AG10803 (cell line): Measurements from ENCODE around the gene ZNF396.

Experiments used
- DNase-seq: peaks from one replicate; pipeline ENCODE4 v3.0.0; 2010; ENCODE audit warnings: low read depth
- H3K4me3 ChIP-seq: 2 replicates; pipeline ENCODE4 v1.5.1; 2011; ENCODE audit warnings: mild to moderate bottlenecking, low read length, control low read depth
- TF ChIP-seq, protein P1 (sequence below): conservative IDR thresholded peaks from 2 replicates; pipeline ENCODE4 v1.5.1; 2011; ENCODE audit warnings: mild to moderate bottlenecking, low read length, control low read depth, inconsistent platforms

ZNF396 gene

GRCh38 chr18:35376742-35377695 lies at the start of gene ZNF396:
TSS of gene ZNF396 (minus strand) at chr18:35377337. CDS start at chr18:35374292, 3,045 bp downstream.
- DNase-seq, result peak; percentile 62
- TF ChIP-seq, protein P1, sequence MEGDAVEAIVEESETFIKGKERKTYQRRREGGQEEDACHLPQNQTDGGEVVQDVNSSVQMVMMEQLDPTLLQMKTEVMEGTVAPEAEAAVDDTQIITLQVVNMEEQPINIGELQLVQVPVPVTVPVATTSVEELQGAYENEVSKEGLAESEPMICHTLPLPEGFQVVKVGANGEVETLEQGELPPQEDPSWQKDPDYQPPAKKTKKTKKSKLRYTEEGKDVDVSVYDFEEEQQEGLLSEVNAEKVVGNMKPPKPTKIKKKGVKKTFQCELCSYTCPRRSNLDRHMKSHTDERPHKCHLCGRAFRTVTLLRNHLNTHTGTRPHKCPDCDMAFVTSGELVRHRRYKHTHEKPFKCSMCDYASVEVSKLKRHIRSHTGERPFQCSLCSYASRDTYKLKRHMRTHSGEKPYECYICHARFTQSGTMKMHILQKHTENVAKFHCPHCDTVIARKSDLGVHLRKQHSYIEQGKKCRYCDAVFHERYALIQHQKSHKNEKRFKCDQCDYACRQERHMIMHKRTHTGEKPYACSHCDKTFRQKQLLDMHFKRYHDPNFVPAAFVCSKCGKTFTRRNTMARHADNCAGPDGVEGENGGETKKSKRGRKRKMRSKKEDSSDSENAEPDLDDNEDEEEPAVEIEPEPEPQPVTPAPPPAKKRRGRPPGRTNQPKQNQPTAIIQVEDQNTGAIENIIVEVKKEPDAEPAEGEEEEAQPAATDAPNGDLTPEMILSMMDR, result no peak
- peak within 1 kb of the TSS; percentile 70 for H3K4me3 ChIP-seq

GRCh38 chr18:35426786-35427185 lies 49.6 kb upstream of the ZNF396 start:
- H3K4me3 ChIP-seq, result no peak overlapping the region
- TF ChIP-seq, protein P1, result no peak
- peak; percentile 33 for DNase-seq

GRCh38 chr18:35424356-35424755 lies 47.2 kb upstream of the ZNF396 start:
- no peak overlapping the region for H3K4me3 ChIP-seq
- TF ChIP-seq, protein P1, result no peak
- no peak for DNase-seq

DNA sequence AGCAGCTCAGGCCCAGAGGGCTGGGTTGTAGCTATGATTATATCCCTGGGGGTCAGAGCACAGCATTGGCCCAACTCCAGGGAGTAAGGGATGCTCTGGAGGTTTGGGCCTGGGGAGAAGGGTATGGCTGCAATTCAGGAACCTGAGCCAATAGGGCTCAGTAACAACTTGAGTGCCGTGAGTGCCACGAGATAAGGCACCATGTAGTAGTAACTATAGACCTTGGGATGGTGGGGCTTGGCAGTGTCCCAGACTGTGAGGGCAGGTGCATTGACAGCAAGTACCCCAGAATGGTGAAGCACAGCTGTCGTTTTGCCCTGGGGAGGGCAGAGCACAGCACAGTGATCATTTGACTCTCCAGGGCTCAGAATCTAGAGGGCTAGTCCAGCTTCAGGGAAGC lies 45.1 kb upstream of the ZNF396 start:
- TF ChIP-seq, protein P1, result no peak
- no peak overlapping the region for H3K4me3 ChIP-seq
- no peak for DNase-seq

- no peak for DNase-seq
- TF ChIP-seq, protein P1, result no peak
- no peak overlapping the region for H3K4me3 ChIP-seq
Measured at GRCh38 chr18:35418610-35419009, 41.5 kb upstream of the ZNF396 start.

GRCh38 chr18:35417223-35417622 lies 40.1 kb upstream of the ZNF396 start:
- H3K4me3 ChIP-seq, result no peak overlapping the region
- TF ChIP-seq, protein P1, result no peak
- DNase-seq, result no peak
